Neural cell (in vitro differentiated cells): ENCODE measurements around the gene PDE1A.

ENCODE experiments used
- CTCF ChIP-seq: fragments of 450-650 bp; IDR thresholded peaks from 2 replicates; pipeline ENCODE4 v1.5.1; 2014; ENCODE audit warnings: antibody characterized with exemption, mild to moderate bottlenecking, moderate library complexity; ENCODE audit not compliant: poor library complexity, severe bottlenecking
- EP300 ChIP-seq: fragments of 450-650 bp; conservative IDR thresholded peaks from 2 replicates; pipeline ENCODE4 v1.6.1; 2014; ENCODE audit warnings: antibody characterized with exemption, mild to moderate bottlenecking, moderate library complexity; ENCODE audit not compliant: poor library complexity, severe bottlenecking
- EZH2 ChIP-seq: fragments of 200-600, 300-800 bp; shearing (Covaris generic), sonication (generic); IDR thresholded peaks from 2 replicates; pipeline ENCODE4 v1.6.1; 2014; ENCODE audit warnings: antibody characterized with exemption, low read length, borderline replicate concordance, mild to moderate bottlenecking; ENCODE audit not compliant: insufficient read depth, poor library complexity, severe bottlenecking
- MXI1 ChIP-seq: fragments of 450-650 bp; conservative IDR thresholded peaks from 2 replicates; pipeline ENCODE4 v1.6.1; 2014; ENCODE audit warnings: antibody characterized with exemption, mild to moderate bottlenecking; ENCODE audit not compliant: poor library complexity, severe bottlenecking
- POLR2AphosphoS5 ChIP-seq: IDR thresholded peaks from 2 replicates; pipeline ENCODE4 v1.6.1; 2012
- RAD21 ChIP-seq: fragments of 450-650 bp; conservative IDR thresholded peaks from 2 replicates; pipeline ENCODE4 v1.6.1; 2014; ENCODE audit warnings: antibody characterized with exemption, mild to moderate bottlenecking, moderate library complexity
- REST ChIP-seq: IDR thresholded peaks from 2 replicates; pipeline ENCODE4 v1.6.1; 2012; ENCODE audit warnings: borderline replicate concordance
- SMC3 ChIP-seq: fragments of 450-650 bp; conservative IDR thresholded peaks from 2 replicates; pipeline ENCODE4 v1.6.1; 2014; ENCODE audit warnings: antibody characterized with exemption, mild to moderate bottlenecking, moderate library complexity; ENCODE audit not compliant: poor library complexity
- TAF1 ChIP-seq: IDR thresholded peaks from 2 replicates; pipeline ENCODE4 v1.6.1; 2012; ENCODE audit warnings: low read depth

GRCh38 chr2:182193291-182193690, 233.5 kb downstream of the PDE1A start:
- TF ChIP-seq CTCF (no peak), TAF1 (no peak), MXI1 (no peak), REST (no peak), EP300 (no peak), EZH2 (no peak), POLR2AphosphoS5 (no peak), RAD21 (no peak), SMC3 (no peak)
